Suprapubic skin (tissue), 4 donors: Measurements from ENCODE around the gene PEPD.

Source experiments
- EP300 ChIP-seq: sonication (generic); formaldehyde crosslinking; IDR thresholded peaks from one replicate; pipeline ENCODE4 v1.6.1; 2017; ENCODE audit warnings: antibody characterized with exemption
- POLR2A ChIP-seq, 2 donors: fragments of 450-650 bp; IDR thresholded peaks; one replicate each; pipeline ENCODE4 v1.6.1; 2017; ENCODE audit warnings: antibody characterized with exemption in 2 of 2, mild to moderate bottlenecking in 2 of 2, moderate library complexity in 2 of 2
- POLR2AphosphoS5 ChIP-seq, 3 donors: sonication (generic); formaldehyde crosslinking; IDR thresholded peaks; one replicate each; pipeline ENCODE4 v1.6.1; 2017; ENCODE audit warnings: antibody characterized with exemption in 3 of 3
- TF ChIP-seq, protein P1 (sequence below), 2 donors: fragments of 200-600 bp in 1 of 2; fragments of 450-650 bp in 1 of 2; sonication (generic) in 1 of 2; IDR thresholded peaks; one replicate each; pipeline ENCODE4 v1.5.1; 2016 to 2019; ENCODE audit warnings: antibody characterized with exemption in 2 of 2, mild to moderate bottlenecking in 1 of 2, moderate library complexity in 1 of 2

GRCh38 chr19:33382006-33382405 is 139.6 kb downstream of the PEPD start:
- TF ChIP-seq, protein P1, sequence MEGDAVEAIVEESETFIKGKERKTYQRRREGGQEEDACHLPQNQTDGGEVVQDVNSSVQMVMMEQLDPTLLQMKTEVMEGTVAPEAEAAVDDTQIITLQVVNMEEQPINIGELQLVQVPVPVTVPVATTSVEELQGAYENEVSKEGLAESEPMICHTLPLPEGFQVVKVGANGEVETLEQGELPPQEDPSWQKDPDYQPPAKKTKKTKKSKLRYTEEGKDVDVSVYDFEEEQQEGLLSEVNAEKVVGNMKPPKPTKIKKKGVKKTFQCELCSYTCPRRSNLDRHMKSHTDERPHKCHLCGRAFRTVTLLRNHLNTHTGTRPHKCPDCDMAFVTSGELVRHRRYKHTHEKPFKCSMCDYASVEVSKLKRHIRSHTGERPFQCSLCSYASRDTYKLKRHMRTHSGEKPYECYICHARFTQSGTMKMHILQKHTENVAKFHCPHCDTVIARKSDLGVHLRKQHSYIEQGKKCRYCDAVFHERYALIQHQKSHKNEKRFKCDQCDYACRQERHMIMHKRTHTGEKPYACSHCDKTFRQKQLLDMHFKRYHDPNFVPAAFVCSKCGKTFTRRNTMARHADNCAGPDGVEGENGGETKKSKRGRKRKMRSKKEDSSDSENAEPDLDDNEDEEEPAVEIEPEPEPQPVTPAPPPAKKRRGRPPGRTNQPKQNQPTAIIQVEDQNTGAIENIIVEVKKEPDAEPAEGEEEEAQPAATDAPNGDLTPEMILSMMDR (IDR thresholded peaks at IDR 0.05), result no peak
- TF ChIP-seq EP300, result no peak
- no peak for TF ChIP-seq POLR2A (IDR thresholded peaks at IDR 0.05)
- TF ChIP-seq POLR2AphosphoS5 (IDR thresholded peaks at IDR 0.05), result no peak
